HepG2 (cell line): ENCODE data around the gene DUS2. TPM values are rescaled to one million over a fixed set of nuclear protein-coding genes. Genes with fewer than 3 reads are reported as not detected.
A peak's percentile ranks its signal among the peaks of the same experiment; 100 is the strongest.
"Not testable (repeated sequence)": the region's sequence is repeated elsewhere in the genome, so short reads cannot be mapped to it uniquely, and the experiment has no call there.

ENCODE experiments used
- ATAC-seq: fragments of 200-7000 bp; cut with Tn5 transposase; 3 replicates; pipeline ENCODE4 v1.9.1; 2020; ENCODE audit warnings: mild to moderate bottlenecking, moderate library complexity
- BruUV-seq: library from RNA; stranded (reverse); fragments of 400-500 nt; replicated peaks from 2 replicates; lab custom pipeline; 2021; lab: Mats Ljungman, UMichigan
- CTCF ChIA-PET: fragments of 300-600 bp; formaldehyde crosslinking; extraction: SDS; loops from one replicate; lab custom pipeline; 2021; ENCODE audit warnings: low total read pairs, inconsistent platforms, low intra/inter-chr PET ratio; lab: Yijun Ruan, JAX
- POLR2A ChIA-PET: fragments of 350-600 bp; sonication (Branson Sonifier 250); formaldehyde crosslinking; loops from one replicate; lab custom pipeline; 2020; ENCODE audit warnings: antibody characterized with exemption, inconsistent platforms; lab: Yijun Ruan, JAX
- DNase-seq: peaks from one replicate; pipeline ENCODE4 v3.0.0-alpha.2; 2015; ENCODE audit warnings: low spot score
- FAIRE-seq: peaks from 3 replicates; lab custom pipeline; 2011; peaks lifted over from hg19 to GRCh38; lab: Jason Lieb, UNC
- H2AFZ ChIP-seq: one replicate; pipeline ENCODE4 v1.6.1; 2011; ENCODE audit warnings: low read length, inconsistent platforms
- H3K27ac ChIP-seq: fragments of 300-600 bp; 3 replicates; pipeline ENCODE4 v1.8.0; 2011; ENCODE audit warnings: mixed run types, mild to moderate bottlenecking, mixed read lengths, low read length, inconsistent platforms; ENCODE audit not compliant: insufficient read depth; ENCODE audit errors: extremely low read length
- H3K27me3 ChIP-seq, 2 experiments: fragments of 200-600 bp in 1 of 2; 2 replicates in 1 of 2; 3 replicates in 1 of 2; pipeline versions ENCODE4 v1.6.0 to v1.8.0; 2011; ENCODE audit warnings: low read length in 2 of 2, mild to moderate bottlenecking in 2 of 2, moderate library complexity in 2 of 2, inconsistent platforms in 1 of 2; ENCODE audit not compliant: insufficient read depth in 2 of 2, control insufficient read depth in 1 of 2
- H3K36me3 ChIP-seq, 2 experiments: fragments of 200-600 bp in 1 of 2; replicated peaks in 1 of 2; 2 replicates in 1 of 2; 3 replicates in 1 of 2; pipeline versions ENCODE4 v1.5.1 to v1.8.0; 2011; ENCODE audit warnings: low read length in 2 of 2, inconsistent platforms in 1 of 2; ENCODE audit not compliant: insufficient read depth in 2 of 2, control insufficient read depth in 1 of 2
- H3K4me1 ChIP-seq: 2 replicates; pipeline ENCODE4 v1.5.1; 2012; ENCODE audit warnings: low read length, inconsistent platforms; ENCODE audit not compliant: insufficient read depth
- H3K4me2 ChIP-seq: 2 replicates; pipeline ENCODE4 v1.6.0; 2011; ENCODE audit warnings: low read depth, low read length, inconsistent platforms
- H3K4me3 ChIP-seq, 3 experiments: fragments of 200-600 bp in 1 of 3; sonication (generic), shearing (Covaris generic) in 1 of 3; replicated peaks in 1 of 3; 2 replicates each; pipeline ENCODE4 v1.5.1; 2011 to 2016; ENCODE audit warnings: low read length in 3 of 3, inconsistent platforms in 2 of 3, low read depth in 2 of 3, mild to moderate bottlenecking in 2 of 3, control low read depth in 1 of 3, mixed read lengths in 1 of 3; ENCODE audit not compliant: insufficient read depth in 1 of 3
- H3K79me2 ChIP-seq: one replicate; pipeline ENCODE4 v1.6.1; 2011; ENCODE audit warnings: low read length, inconsistent platforms; ENCODE audit not compliant: insufficient read depth
- H3K9ac ChIP-seq: 2 replicates; pipeline ENCODE4 v1.6.0; 2011; ENCODE audit warnings: mild to moderate bottlenecking, low read depth, low read length, inconsistent platforms; ENCODE audit not compliant: insufficient read depth
- H3K9me3 ChIP-seq: 2 replicates; pipeline ENCODE4 v1.5.1; 2012; ENCODE audit warnings: mild to moderate bottlenecking, low read length
- H4K20me1 ChIP-seq: 2 replicates; pipeline ENCODE4 v1.6.0; 2011; ENCODE audit warnings: inconsistent platforms, mild to moderate bottlenecking, low read length, moderate library complexity; ENCODE audit not compliant: insufficient read depth
- BORCS8-MEF2B ChIP-seq: sonication (generic); formaldehyde crosslinking; IDR thresholded peaks from 2 replicates; pipeline ENCODE4 v1.8.0; 2022; ENCODE audit warnings: mild to moderate bottlenecking, missing genetic modification reagents
- FOXA1 ChIP-seq, 2 experiments: fragments of 450-650 bp in 1 of 2; sonication (generic) in 1 of 2; formaldehyde crosslinking in 1 of 2; IDR thresholded peaks; 2 replicates each; pipeline versions ENCODE4 v1.4.0 to v1.6.1; 2016 to 2020; ENCODE audit warnings: missing genetic modification reagents in 1 of 2
- FOXA3 ChIP-seq: IDR thresholded peaks from 2 replicates; pipeline ENCODE4 v1.6.1; 2016; ENCODE audit warnings: missing genetic modification reagents, missing compliant biosample characterization
- KLF16 ChIP-seq, 2 experiments: sonication (generic) in 1 of 2; formaldehyde crosslinking in 1 of 2; IDR thresholded peaks; 2 replicates each; pipeline versions ENCODE4 v1.6.1 to v1.8.0; 2016 to 2023; ENCODE audit warnings: missing genetic modification reagents in 2 of 2, missing compliant biosample characterization in 1 of 2
- KMT2B ChIP-seq: IDR thresholded peaks from 2 replicates; pipeline ENCODE4 v1.6.1; 2016; ENCODE audit warnings: missing genetic modification reagents, missing compliant biosample characterization
- MAX ChIP-seq: IDR thresholded peaks from 2 replicates; pipeline ENCODE4 v1.6.1; 2012; ENCODE audit warnings: inconsistent platforms
- MEF2D ChIP-seq: sonication (generic); formaldehyde crosslinking; IDR thresholded peaks from 2 replicates; pipeline ENCODE4 v1.5.1; 2020; ENCODE audit warnings: mild to moderate bottlenecking, missing genetic modification reagents
- MYPOP ChIP-seq: sonication (generic); formaldehyde crosslinking; IDR thresholded peaks from 2 replicates; pipeline ENCODE4 v1.8.1; 2023; ENCODE audit warnings: mild to moderate bottlenecking, moderate library complexity, missing genetic modification reagents
- NCOA2 ChIP-seq: sonication (generic); formaldehyde crosslinking; IDR thresholded peaks from 2 replicates; pipeline ENCODE4 v1.8.0; 2022; ENCODE audit warnings: inconsistent platforms
- NFYC ChIP-seq: IDR thresholded peaks from 2 replicates; pipeline ENCODE4 v1.6.1; 2016; ENCODE audit warnings: missing genetic modification reagents, missing compliant biosample characterization
- POGZ ChIP-seq: sonication (generic); formaldehyde crosslinking; IDR thresholded peaks from 2 replicates; pipeline ENCODE4 v1.4.0; 2020; ENCODE audit warnings: mild to moderate bottlenecking, missing genetic modification reagents
- POLR2G ChIP-seq: fragments of 200-400 bp; formaldehyde crosslinking; IDR thresholded peaks from 2 replicates; pipeline ENCODE4 v1.6.1; 2018; ENCODE audit warnings: mild to moderate bottlenecking, low read depth, low read length, moderate library complexity
- REPIN1 ChIP-seq: sonication (generic); formaldehyde crosslinking; IDR thresholded peaks from 2 replicates; pipeline ENCODE4 v1.8.0; 2022; ENCODE audit warnings: missing genetic modification reagents, low read depth, mild to moderate bottlenecking, borderline replicate concordance
- RXRB ChIP-seq: IDR thresholded peaks from 2 replicates; pipeline ENCODE4 v1.6.1; 2016; ENCODE audit warnings: borderline replicate concordance, missing genetic modification reagents, missing compliant biosample characterization
- SMAD3 ChIP-seq: sonication (generic); formaldehyde crosslinking; IDR thresholded peaks from 2 replicates; pipeline ENCODE4 v1.4.0; 2020; ENCODE audit warnings: missing genetic modification reagents
- SOX5 ChIP-seq: IDR thresholded peaks from 2 replicates; pipeline ENCODE4 v1.6.1; 2016; ENCODE audit warnings: borderline replicate concordance
- SOX6 ChIP-seq, 2 experiments: fragments of 450-650 bp in 1 of 2; sonication (generic) in 1 of 2; formaldehyde crosslinking in 1 of 2; IDR thresholded peaks; 2 replicates each; pipeline versions ENCODE4 v1.4.0 to v1.6.1; 2017 to 2020; ENCODE audit warnings: antibody characterized with exemption in 1 of 2, mild to moderate bottlenecking in 1 of 2, missing genetic modification reagents in 1 of 2
- ZNF224 ChIP-seq: sonication (generic); formaldehyde crosslinking; IDR thresholded peaks from 2 replicates; pipeline ENCODE4 v1.5.0; 2020; ENCODE audit warnings: mild to moderate bottlenecking, missing genetic modification reagents
- ZNF614 ChIP-seq: IDR thresholded peaks from 2 replicates; pipeline ENCODE4 v1.6.1; 2018; ENCODE audit warnings: missing biosample characterization, missing genetic modification reagents, inconsistent platforms, borderline replicate concordance
- ZNF878 ChIP-seq: sonication (generic); formaldehyde crosslinking; IDR thresholded peaks from 2 replicates; pipeline ENCODE4 v1.8.1; 2023; ENCODE audit warnings: mild to moderate bottlenecking, missing genetic modification reagents, moderate library complexity
- WGBS: methylation state at CpG from one replicate; pipeline ENCODE4 v1.1.6; 2017; ENCODE audit warnings: low lambda C conversion rate; 5-methylcytosine and 5-hydroxymethylcytosine counted together
- in situ Hi-C: cut with HindIII; loops from 2 replicates; pipeline ENCODE4 v1.10.0; 2017; ENCODE audit warnings: low pct_unique_long_range_greater_than_20kb; ENCODE audit not compliant: extremely low pct_ligation_motif_present
- intact Hi-C: fragments of 100-400 bp; cut with micrococcal nuclease; formaldehyde crosslinking; loops from one replicate; pipeline ENCODE4 v1.10.0; 2022; ENCODE audit not compliant: unreplicated experiment
- polyA plus RNA-seq, 8 experiments: library from polyadenylated mRNA; depleted of rRNA in 3 of 8; stranded (reverse) in 7 of 8; unstranded in 1 of 8; fragments of >200 nt; fragmentation: Illumina TruSeq in 4 of 8; extraction: Trizol in 4 of 8; gene quantifications; 2 replicates each; pipeline versions ENCODE4 v1.2.1 to v1.2.3, GENCODE V29; 2011 to 2016; ENCODE audit warnings: low read depth in 4 of 8, missing spikeins in 1 of 8, mixed read lengths in 1 of 8; ENCODE audit not compliant: insufficient read depth in 1 of 8
- total RNA-seq, 5 experiments: library from RNA; depleted of rRNA; stranded (reverse); fragments of >200 nt; fragmentation: Illumina TruSeq; extraction: Trizol; gene quantifications; 2 replicates each; pipeline ENCODE4 v1.2.3, GENCODE V29; 2016; ENCODE audit warnings: low read depth in 1 of 5
- TF ChIP-seq, protein P1 (sequence below): sonication (generic); formaldehyde crosslinking; IDR thresholded peaks from 2 replicates; pipeline ENCODE4 v1.8.0; 2022; ENCODE audit warnings: mild to moderate bottlenecking, missing genetic modification reagents, borderline replicate concordance

Gene DUS2
- total and polyA plus RNA-seq, 2 of the 13 experiments (the other 11 are each of a cell fraction or from before 2014, with no cell fraction given): 17.8 to 25.1 TPM

- Histone ChIP-seq H3K4me1 (peaks cover 41% of the 10 kb centered on the region), H3K4me2 (peak within 1 kb of the TSS; percentile 16), H3K9ac (peak within 1 kb of the TSS; percentile 31), H3K27ac (peak within 1 kb of the TSS; percentile 72)
- H3K4me3 ChIP-seq; FAIRE-seq; H3K36me3 ChIP-seq; H4K20me1 ChIP-seq; H3K9me3 ChIP-seq; H3K27me3 ChIP-seq; CTCF ChIA-PET; H2AFZ ChIP-seq; in situ Hi-C loops; H3K79me2 ChIP-seq; intact Hi-C loops; TF ChIP-seq SOX6, FOXA1 (IDR thresholded peaks at IDR 0.05): not testable (repeated sequence)
- whole genome bisulfite sequencing: 57% methylated on average over 18 of the region's 18 CpGs
- DNase-seq: peak; percentile 74
- POLR2A ChIA-PET: interaction anchor here (0.8 to 1.8 kb wide), 12 partner anchors 8 to 86 kb away, joined by 3 to 13 read pairs (median 4); partner anchors contain the start of genes DDX28, DUS2, LCAT and NFATC3
- ATAC-seq: peak; percentile 67
- BruUV-seq: TSS peak; percentile 94
- TF ChIP-seq KLF16 (CRISPR knock-in tag; IDR thresholded peaks at IDR 0.05) (peak in 1 of 2 experiments; percentile 57; a peak in 1 of 4 replicates), ZNF614 (CRISPR knock-in tag) (0 out of 2 replicates have a peak, but pooled peaks have one; percentile 16), SOX5 (CRISPR knock-in tag) (peak; percentile 15; the same call in 1 of the 2 replicates), REPIN1 (CRISPR knock-in tag) (0 out of 2 replicates have a peak, but pooled peaks have one; percentile 28), KMT2B (CRISPR knock-in tag) (0 out of 2 replicates have a peak, but pooled peaks have one; percentile 25), RXRB (CRISPR knock-in tag) (peak; percentile 46; the same call in 1 of the 2 replicates), POGZ (CRISPR knock-in tag) (peak; percentile 92), SOX6 (CRISPR knock-in tag; IDR thresholded peaks at IDR 0.05) (peak; percentile 51), MYPOP (CRISPR knock-in tag) (peak; percentile 18; the same call in 1 of the 2 replicates), ZNF224 (CRISPR knock-in tag) (0 out of 2 replicates have a peak, but pooled peaks have one; percentile 85), BORCS8-MEF2B (peak; percentile 25; the same call in 1 of the 2 replicates), MEF2D (CRISPR knock-in tag) (0 out of 2 replicates have a peak, but pooled peaks have one; percentile 65), POLR2G (peak; percentile 44; the same call in 1 of the 2 replicates), SMAD3 (CRISPR knock-in tag) (0 out of 2 replicates have a peak, but pooled peaks have one; percentile 48), NFYC (CRISPR knock-in tag) (peak; percentile 88), MAX (peak; percentile 32), FOXA1 (CRISPR knock-in tag; IDR thresholded peaks at IDR 0.05) (peak; percentile 45; the same call in 1 of the 2 replicates), ZNF878 (CRISPR knock-in tag) (peak; percentile 47; the same call in 1 of the 2 replicates), FOXA3 (CRISPR knock-in tag) (peak; percentile 60), NCOA2 (CRISPR knock-in tag) (peak; percentile 14; the same call in 1 of the 2 replicates)
- TF ChIP-seq, protein P1, sequence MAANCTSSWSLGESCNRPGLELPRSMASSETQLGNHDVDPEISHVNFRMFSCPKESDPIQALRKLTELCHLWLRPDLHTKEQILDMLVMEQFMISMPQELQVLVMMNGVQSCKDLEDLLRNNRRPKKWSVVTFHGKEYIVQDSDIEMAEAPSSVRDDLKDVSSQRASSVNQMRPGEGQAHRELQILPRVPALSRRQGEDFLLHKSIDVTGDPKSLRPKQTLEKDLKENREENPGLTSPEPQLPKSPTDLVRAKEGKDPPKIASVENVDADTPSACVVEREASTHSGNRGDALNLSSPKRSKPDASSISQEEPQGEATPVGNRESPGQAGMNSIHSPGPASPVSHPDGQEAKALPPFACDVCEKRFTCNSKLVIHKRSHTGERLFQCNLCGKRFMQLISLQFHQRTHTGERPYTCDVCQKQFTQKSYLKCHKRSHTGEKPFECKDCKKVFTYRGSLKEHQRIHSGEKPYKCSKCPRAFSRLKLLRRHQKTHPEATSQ (CRISPR knock-in tag): 0 out of 2 replicates have a peak, but pooled peaks have one; percentile 46
Observed at GRCh38 chr16:67998779-67999688, 24.1 kb upstream of the DUS2 start, which contains the start of gene DPEP2. DPEP2 (minus strand) TSS chr16:67999484; CDS start chr16:67993212, 6,272 bp downstream.
